ENCODE data around the gene PTPN4.

Gene PTPN4

GRCh38 chr2:119864318-119864717, 104.6 kb downstream of the PTPN4 start:
- Histone ChIP-seq H3K27me3 (replicated peaks; ENCODE audit: control insufficient read depth, insufficient read depth, low read length, poor library complexity, severe bottlenecking) (no peaks in the 10 kb centered on the region), H3K27ac (ENCODE audit: insufficient read depth, low read length, poor library complexity, severe bottlenecking) (no peak overlapping the region), H3K4me1 (ENCODE audit: control insufficient read depth, insufficient read depth, low read length, poor library complexity, severe bottlenecking) (peaks cover 8% of the 10 kb centered on the region), H3K9me3 (ENCODE audit: control insufficient read depth, low read length) (no peaks in the 10 kb centered on the region), H3K4me3 (ENCODE audit: insufficient read depth, low read depth, low read length, poor library complexity, severe bottlenecking) (no peak overlapping the region), H3K36me3 (ENCODE audit: control insufficient read depth, insufficient read depth, low read length) (no peaks in the 10 kb centered on the region)
- DNase-seq: no peak

- Histone ChIP-seq H3K27me3 (replicated peaks; ENCODE audit: control insufficient read depth, insufficient read depth, low read length, poor library complexity, severe bottlenecking) (no peaks in the 10 kb centered on the region), H3K27ac (ENCODE audit: insufficient read depth, low read length, poor library complexity, severe bottlenecking) (no peak overlapping the region), H3K4me1 (ENCODE audit: control insufficient read depth, insufficient read depth, low read length, poor library complexity, severe bottlenecking) (peaks cover 6% of the 10 kb centered on the region), H3K36me3 (ENCODE audit: control insufficient read depth, insufficient read depth, low read length) (no peaks in the 10 kb centered on the region), H3K9me3 (ENCODE audit: control insufficient read depth, low read length) (no peaks in the 10 kb centered on the region), H3K4me3 (ENCODE audit: insufficient read depth, low read depth, low read length, poor library complexity, severe bottlenecking) (no peak overlapping the region)
- DNase-seq: no peak
These were observed 112.0 kb downstream of the PTPN4 start for GRCh38 chr2:119871725-119872124.

DNA sequence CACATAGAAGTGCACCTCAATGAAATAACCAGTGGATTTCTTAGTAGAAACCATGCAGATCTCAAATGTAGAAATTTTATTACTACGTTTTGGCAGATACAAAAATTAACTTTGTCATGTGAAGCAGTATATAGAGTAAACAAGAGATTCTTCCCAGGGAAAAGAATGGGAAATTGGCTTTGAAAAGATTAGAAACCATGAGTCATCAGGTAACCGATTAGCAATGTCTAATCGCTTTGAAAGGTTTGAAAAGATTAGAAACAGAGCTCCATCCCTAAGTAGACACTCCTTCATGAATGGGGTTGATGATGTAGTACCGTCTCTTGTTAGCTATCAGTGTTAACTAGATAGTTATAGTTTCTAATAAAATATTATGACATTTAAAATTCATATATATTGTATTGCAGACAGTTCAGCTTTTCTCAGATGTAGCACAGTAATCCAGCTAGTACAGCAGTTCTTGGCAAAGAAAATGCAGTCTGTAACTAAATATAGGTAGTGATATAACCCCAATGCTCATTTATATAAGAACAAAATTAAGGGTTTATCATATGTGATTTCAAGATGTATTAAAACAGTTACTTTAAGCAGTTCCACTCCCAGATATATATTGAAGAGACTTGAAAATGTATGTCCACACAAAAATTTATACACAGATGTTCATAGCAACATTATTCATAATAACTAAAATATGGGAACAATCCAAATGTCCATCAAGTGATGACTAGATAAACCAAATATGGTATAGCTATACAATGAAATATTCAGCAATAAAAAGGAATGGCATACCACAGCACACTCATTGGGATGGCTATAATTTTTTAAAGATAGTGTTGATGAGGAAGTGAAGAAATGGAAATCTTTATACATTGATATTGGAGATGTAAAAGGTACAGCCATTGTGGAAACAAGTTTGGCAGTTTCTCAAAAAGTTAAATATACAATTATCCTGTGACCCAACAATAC, 113.9 kb downstream of the PTPN4 start:
- no peaks in the 10 kb centered on the region for H3K9me3 ChIP-seq (ENCODE audit: control insufficient read depth, low read length)
- no peak overlapping the region for H3K27ac ChIP-seq (ENCODE audit: insufficient read depth, low read length, poor library complexity, severe bottlenecking)
- H3K27me3 ChIP-seq (replicated peaks; ENCODE audit: control insufficient read depth, insufficient read depth, low read length, poor library complexity, severe bottlenecking): no peaks in the 10 kb centered on the region
- H3K4me1 ChIP-seq (ENCODE audit: control insufficient read depth, insufficient read depth, low read length, poor library complexity, severe bottlenecking): no peaks in the 10 kb centered on the region
- H3K4me3 ChIP-seq (ENCODE audit: insufficient read depth, low read depth, low read length, poor library complexity, severe bottlenecking): no peak overlapping the region
- no peaks in the 10 kb centered on the region for H3K36me3 ChIP-seq (ENCODE audit: control insufficient read depth, insufficient read depth, low read length)
- DNase-seq: no peak

DNA sequence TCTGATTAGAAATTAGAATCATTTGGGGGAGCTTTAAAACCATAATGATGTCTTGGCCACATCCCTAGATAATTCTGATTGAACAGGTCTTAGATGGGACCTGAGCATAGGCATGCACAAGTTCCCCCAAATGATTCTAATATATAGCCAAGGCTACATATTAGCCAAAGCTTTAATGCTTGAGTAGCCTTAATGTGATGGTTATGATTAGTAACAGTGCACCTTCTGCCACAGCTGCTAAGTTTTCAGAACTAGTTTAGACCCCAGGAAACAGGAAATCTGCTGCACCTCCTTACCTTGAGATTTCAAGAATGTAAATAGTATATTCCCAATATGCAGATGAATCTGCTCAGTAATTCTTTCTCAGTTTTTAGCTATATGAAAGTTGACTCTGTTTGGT, 119.8 kb downstream of the PTPN4 start:
- no peaks in the 10 kb centered on the region for H3K4me1 ChIP-seq (ENCODE audit: control insufficient read depth, insufficient read depth, low read length, poor library complexity, severe bottlenecking)
- DNase-seq: no peak
- no peak overlapping the region for H3K4me3 ChIP-seq (ENCODE audit: insufficient read depth, low read depth, low read length, poor library complexity, severe bottlenecking)
- no peak overlapping the region for H3K27ac ChIP-seq (ENCODE audit: insufficient read depth, low read length, poor library complexity, severe bottlenecking)
- no peaks in the 10 kb centered on the region for H3K27me3 ChIP-seq (replicated peaks; ENCODE audit: control insufficient read depth, insufficient read depth, low read length, poor library complexity, severe bottlenecking)
- H3K9me3 ChIP-seq (ENCODE audit: control insufficient read depth, low read length): no peaks in the 10 kb centered on the region
- peaks cover 12% of the 10 kb centered on the region for H3K36me3 ChIP-seq (ENCODE audit: control insufficient read depth, insufficient read depth, low read length)

DNA sequence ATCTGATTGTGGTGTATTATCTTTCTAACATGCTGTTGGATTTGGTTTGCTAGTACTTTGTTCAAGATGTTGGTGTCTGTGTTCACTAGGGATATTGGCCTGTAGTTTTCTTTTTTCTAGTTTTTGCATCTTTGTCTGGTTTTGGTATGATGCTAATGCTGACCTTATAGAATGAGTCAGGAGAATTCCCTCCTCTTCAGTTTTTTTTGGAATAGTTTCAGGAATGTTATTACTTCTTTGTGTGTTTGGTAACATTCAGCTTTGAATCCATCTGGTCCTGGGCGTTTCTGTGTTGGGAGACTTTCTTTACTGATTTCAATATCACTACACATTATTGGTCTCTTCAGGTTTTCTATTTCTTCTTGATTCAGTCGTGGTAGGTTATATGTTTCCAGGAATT, 129.0 kb downstream of the PTPN4 start:
- no peak for DNase-seq
- H3K27ac ChIP-seq (ENCODE audit: insufficient read depth, low read length, poor library complexity, severe bottlenecking): no peak overlapping the region

DNA sequence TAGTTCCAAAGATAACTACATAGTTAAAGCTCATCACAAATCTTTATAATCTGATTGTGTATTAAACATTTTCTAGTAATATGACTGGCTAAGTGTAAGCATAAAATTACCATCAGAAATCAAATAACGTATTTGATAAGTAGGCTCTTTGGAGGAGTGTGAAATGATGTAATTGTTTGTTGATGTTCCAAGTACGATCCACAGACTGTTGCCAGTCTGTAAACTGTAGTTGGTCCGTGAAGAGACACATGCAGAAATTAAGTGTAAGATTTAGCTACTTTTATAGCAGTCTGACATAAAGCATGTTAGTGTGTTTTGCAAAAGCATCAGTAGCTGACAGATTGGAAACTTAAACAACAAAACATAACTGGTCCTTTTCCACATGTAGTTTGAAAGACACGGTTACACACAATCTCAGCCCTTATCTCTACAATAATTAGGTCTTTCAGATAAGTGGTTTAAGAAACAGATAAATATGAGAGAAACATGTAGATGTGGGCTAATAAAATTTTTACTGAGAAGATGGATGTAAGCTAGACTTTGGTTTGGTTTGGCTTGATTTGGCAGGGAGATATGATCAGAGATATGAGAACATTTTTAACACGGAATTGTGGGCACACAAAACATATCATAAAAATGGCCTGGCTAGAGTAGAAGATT, 138.1 kb downstream of the PTPN4 start:
- H3K36me3 ChIP-seq (ENCODE audit: control insufficient read depth, insufficient read depth, low read length): peaks cover 22% of the 10 kb centered on the region
- H3K27ac ChIP-seq (ENCODE audit: insufficient read depth, low read length, poor library complexity, severe bottlenecking): no peak overlapping the region
- H3K4me3 ChIP-seq (ENCODE audit: insufficient read depth, low read depth, low read length, poor library complexity, severe bottlenecking): no peak overlapping the region
- no peaks in the 10 kb centered on the region for H3K4me1 ChIP-seq (ENCODE audit: control insufficient read depth, insufficient read depth, low read length, poor library complexity, severe bottlenecking)
- H3K9me3 ChIP-seq (ENCODE audit: control insufficient read depth, low read length): no peaks in the 10 kb centered on the region
- DNase-seq: no peak
- no peaks in the 10 kb centered on the region for H3K27me3 ChIP-seq (replicated peaks; ENCODE audit: control insufficient read depth, insufficient read depth, low read length, poor library complexity, severe bottlenecking)

More for the DNA sequence above, 129.0 kb downstream of the PTPN4 start:
- Histone ChIP-seq H3K4me1 (ENCODE audit: control insufficient read depth, insufficient read depth, low read length, poor library complexity, severe bottlenecking) (no peaks in the 10 kb centered on the region), H3K4me3 (ENCODE audit: insufficient read depth, low read depth, low read length, poor library complexity, severe bottlenecking) (no peak overlapping the region), H3K27me3 (replicated peaks; ENCODE audit: control insufficient read depth, insufficient read depth, low read length, poor library complexity, severe bottlenecking) (no peaks in the 10 kb centered on the region), H3K9me3 (ENCODE audit: control insufficient read depth, low read length) (no peaks in the 10 kb centered on the region), H3K36me3 (ENCODE audit: control insufficient read depth, insufficient read depth, low read length) (peaks cover 26% of the 10 kb centered on the region)

GRCh38 chr2:119901013-119901412, 141.3 kb downstream of the PTPN4 start:
- H3K4me1 ChIP-seq (ENCODE audit: control insufficient read depth, insufficient read depth, low read length, poor library complexity, severe bottlenecking): no peaks in the 10 kb centered on the region
- no peaks in the 10 kb centered on the region for H3K9me3 ChIP-seq (ENCODE audit: control insufficient read depth, low read length)
- DNase-seq: no peak
- no peak overlapping the region for H3K4me3 ChIP-seq (ENCODE audit: insufficient read depth, low read depth, low read length, poor library complexity, severe bottlenecking)
- no peaks in the 10 kb centered on the region for H3K27me3 ChIP-seq (replicated peaks; ENCODE audit: control insufficient read depth, insufficient read depth, low read length, poor library complexity, severe bottlenecking)
- H3K36me3 ChIP-seq (ENCODE audit: control insufficient read depth, insufficient read depth, low read length): peaks cover 18% of the 10 kb centered on the region
- H3K27ac ChIP-seq (ENCODE audit: insufficient read depth, low read length, poor library complexity, severe bottlenecking): no peak overlapping the region

- H3K27me3 ChIP-seq (replicated peaks; ENCODE audit: control insufficient read depth, insufficient read depth, low read length, poor library complexity, severe bottlenecking): no peaks in the 10 kb centered on the region
- H3K27ac ChIP-seq (ENCODE audit: insufficient read depth, low read length, poor library complexity, severe bottlenecking): no peak overlapping the region
- no peak overlapping the region for H3K4me3 ChIP-seq (ENCODE audit: insufficient read depth, low read depth, low read length, poor library complexity, severe bottlenecking)
- DNase-seq: no peak
- H3K9me3 ChIP-seq (ENCODE audit: control insufficient read depth, low read length): no peaks in the 10 kb centered on the region
- no peaks in the 10 kb centered on the region for H3K36me3 ChIP-seq (ENCODE audit: control insufficient read depth, insufficient read depth, low read length)
- no peaks in the 10 kb centered on the region for H3K4me1 ChIP-seq (ENCODE audit: control insufficient read depth, insufficient read depth, low read length, poor library complexity, severe bottlenecking)
These were observed 150.8 kb downstream of the PTPN4 start for GRCh38 chr2:119910566-119910965.

GRCh38 chr2:119914266-119914665, 154.5 kb downstream of the PTPN4 start:
- no peak overlapping the region for H3K27ac ChIP-seq (ENCODE audit: insufficient read depth, low read length, poor library complexity, severe bottlenecking)

DNA sequence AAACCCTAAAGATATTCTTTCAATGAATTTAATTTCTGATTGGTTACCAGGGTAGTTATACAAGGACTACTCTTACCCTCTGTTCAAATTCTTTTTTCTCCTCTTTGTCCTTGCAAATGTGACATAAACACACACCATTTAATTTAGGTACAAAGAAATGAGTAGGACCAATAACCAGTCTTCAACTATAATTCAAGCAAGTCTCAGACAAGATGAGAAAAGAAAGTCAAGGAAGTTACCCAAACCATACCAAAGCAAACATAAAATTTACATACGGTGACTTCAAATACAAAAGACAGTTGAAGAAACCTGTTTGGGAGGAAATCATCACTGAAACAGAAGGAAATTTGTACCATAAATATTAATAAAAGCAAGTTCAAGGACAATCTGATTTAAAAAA, 162.1 kb downstream of the PTPN4 start:
- H3K9me3 ChIP-seq (ENCODE audit: control insufficient read depth, low read length): no peaks in the 10 kb centered on the region
- H3K4me1 ChIP-seq (ENCODE audit: control insufficient read depth, insufficient read depth, low read length, poor library complexity, severe bottlenecking): peaks cover 10% of the 10 kb centered on the region
- H3K27me3 ChIP-seq (replicated peaks; ENCODE audit: control insufficient read depth, insufficient read depth, low read length, poor library complexity, severe bottlenecking): no peaks in the 10 kb centered on the region
- DNase-seq: no peak
- H3K4me3 ChIP-seq (ENCODE audit: insufficient read depth, low read depth, low read length, poor library complexity, severe bottlenecking): no peak overlapping the region
- no peaks in the 10 kb centered on the region for H3K36me3 ChIP-seq (ENCODE audit: control insufficient read depth, insufficient read depth, low read length)
- H3K27ac ChIP-seq (ENCODE audit: insufficient read depth, low read length, poor library complexity, severe bottlenecking): no peak overlapping the region

More at GRCh38 chr2:119914266-119914665, 154.5 kb downstream of the PTPN4 start:
- no peak overlapping the region for H3K4me3 ChIP-seq (ENCODE audit: insufficient read depth, low read depth, low read length, poor library complexity, severe bottlenecking)
- no peak for DNase-seq
- no peaks in the 10 kb centered on the region for H3K36me3 ChIP-seq (ENCODE audit: control insufficient read depth, insufficient read depth, low read length)
- H3K4me1 ChIP-seq (ENCODE audit: control insufficient read depth, insufficient read depth, low read length, poor library complexity, severe bottlenecking): no peaks in the 10 kb centered on the region
- no peaks in the 10 kb centered on the region for H3K9me3 ChIP-seq (ENCODE audit: control insufficient read depth, low read length)
- H3K27me3 ChIP-seq (replicated peaks; ENCODE audit: control insufficient read depth, insufficient read depth, low read length, poor library complexity, severe bottlenecking): no peaks in the 10 kb centered on the region
